ENCODE results near the gene CELA3B. TPM values are rescaled to one million over a fixed set of nuclear protein-coding genes. Genes with fewer than 3 reads are reported as not detected.

Gene CELA3B
- total and polyA plus RNA-seq, 2 donors from 2014 or later = not detected

DNA sequence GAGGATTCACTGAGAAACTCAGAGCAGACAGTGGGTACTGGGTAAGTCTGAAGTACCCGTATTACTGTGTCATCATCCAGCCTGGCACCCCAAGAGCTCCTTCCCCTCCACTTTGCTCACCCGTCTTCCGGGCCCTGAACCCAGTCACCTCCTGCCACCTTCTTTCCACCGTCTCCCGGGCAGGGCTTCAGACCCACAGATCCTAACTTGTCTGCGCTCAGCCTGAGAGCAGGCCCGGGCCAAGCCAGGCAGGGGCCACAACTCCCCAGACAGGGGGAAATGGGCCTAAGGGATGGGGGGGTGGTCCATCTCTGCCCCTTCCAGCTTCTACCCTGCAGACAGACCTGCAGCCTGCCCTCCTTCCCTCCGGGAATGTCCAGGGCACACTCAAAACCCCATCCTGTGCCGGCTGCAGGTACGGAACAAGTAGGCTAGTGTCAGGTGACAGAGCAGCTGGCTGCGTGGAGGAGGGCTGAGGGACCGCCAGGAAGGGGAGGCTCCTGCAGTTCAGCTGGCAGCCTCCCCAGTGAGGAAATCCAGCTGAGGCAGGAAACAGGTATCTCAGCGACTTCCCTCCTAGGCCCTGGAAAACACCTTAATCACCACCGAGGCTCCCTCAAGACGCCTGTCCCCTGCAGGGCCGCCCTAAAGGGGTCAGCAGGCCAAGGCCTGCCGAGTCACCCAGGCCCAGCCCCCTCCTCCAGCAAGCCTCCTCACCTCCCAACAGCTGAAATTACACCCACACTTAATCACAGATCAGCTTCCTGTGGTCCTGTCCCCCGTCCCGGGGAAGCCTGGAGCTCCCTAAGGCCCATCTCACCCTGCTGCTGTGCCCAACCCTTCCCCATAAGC is 43.2 kb upstream of the CELA3B start:
- Histone ChIP-seq H3K27me3 (ENCODE audit: control insufficient read depth, insufficient read depth, low read length) (no peaks in the 10 kb centered on the region), H3K4me3 (ENCODE audit: low read length in 3 of 3) (peak overlapping the region in 2 of 3 donors; percentile 11 to 51), H3K27ac (ENCODE audit: low read depth in 2 of 2, low read length in 2 of 2) (peak overlapping the region; percentile 56 to 62), H3K4me1 (ENCODE audit: control insufficient read depth in 2 of 3, insufficient read depth in 2 of 3, low read depth in 1 of 3, low read length in 3 of 3) (peaks cover 7 to 49% (median 20%) of the 10 kb centered on the region in 3 donors), H3K36me3 (ENCODE audit: control insufficient read depth in 2 of 3, insufficient read depth in 3 of 3, low read length in 3 of 3) (no peaks in the 10 kb centered on the region), H3K9ac (ENCODE audit: low read length in 3 of 3) (peak overlapping the region in 1 of 3 donors; percentile 34), H3K9me3 (ENCODE audit: control insufficient read depth in 2 of 3, insufficient read depth in 1 of 3, low read length in 3 of 3) (no peaks in the 10 kb centered on the region)
- FAIRE-seq = no peak
- DNase-seq = peak; percentile 73 to 92 (median 81)
- TF ChIP-seq, protein P1, sequence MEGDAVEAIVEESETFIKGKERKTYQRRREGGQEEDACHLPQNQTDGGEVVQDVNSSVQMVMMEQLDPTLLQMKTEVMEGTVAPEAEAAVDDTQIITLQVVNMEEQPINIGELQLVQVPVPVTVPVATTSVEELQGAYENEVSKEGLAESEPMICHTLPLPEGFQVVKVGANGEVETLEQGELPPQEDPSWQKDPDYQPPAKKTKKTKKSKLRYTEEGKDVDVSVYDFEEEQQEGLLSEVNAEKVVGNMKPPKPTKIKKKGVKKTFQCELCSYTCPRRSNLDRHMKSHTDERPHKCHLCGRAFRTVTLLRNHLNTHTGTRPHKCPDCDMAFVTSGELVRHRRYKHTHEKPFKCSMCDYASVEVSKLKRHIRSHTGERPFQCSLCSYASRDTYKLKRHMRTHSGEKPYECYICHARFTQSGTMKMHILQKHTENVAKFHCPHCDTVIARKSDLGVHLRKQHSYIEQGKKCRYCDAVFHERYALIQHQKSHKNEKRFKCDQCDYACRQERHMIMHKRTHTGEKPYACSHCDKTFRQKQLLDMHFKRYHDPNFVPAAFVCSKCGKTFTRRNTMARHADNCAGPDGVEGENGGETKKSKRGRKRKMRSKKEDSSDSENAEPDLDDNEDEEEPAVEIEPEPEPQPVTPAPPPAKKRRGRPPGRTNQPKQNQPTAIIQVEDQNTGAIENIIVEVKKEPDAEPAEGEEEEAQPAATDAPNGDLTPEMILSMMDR (IDR thresholded peaks at IDR 0.05; ENCODE audit: borderline replicate concordance, extremely low read depth, insufficient read depth) = no peak
- intact Hi-C loops (cut with DNase I) = no loop called here

DNA sequence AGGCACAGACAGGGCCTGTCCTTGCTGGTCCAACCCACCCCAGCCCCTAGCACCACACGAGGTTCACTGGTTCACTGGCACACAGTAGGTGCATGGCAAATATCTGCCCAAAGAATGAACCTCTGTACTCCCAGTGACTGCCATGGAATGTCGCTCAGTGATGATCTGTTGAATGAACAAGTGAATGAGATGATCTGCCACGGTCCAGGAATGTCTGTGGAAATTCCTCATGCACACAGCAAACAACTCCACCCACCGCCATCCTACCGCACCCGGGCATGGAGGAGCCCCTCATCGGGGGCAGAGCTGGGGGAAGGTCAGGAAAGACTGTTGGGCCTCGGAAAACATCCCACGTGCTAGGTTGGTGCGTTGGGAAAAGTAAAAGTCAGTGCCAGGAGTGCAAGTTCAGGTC is 41.4 kb upstream of the CELA3B start:
- peak overlapping the region; percentile 5 to 81 (median 72) for H3K4me3 ChIP-seq (ENCODE audit: low read length in 3 of 3)
- peak overlapping the region in 1 of 3 donors; percentile 83 for H3K9ac ChIP-seq (ENCODE audit: low read length in 3 of 3)
- no peaks in the 10 kb centered on the region for H3K27me3 ChIP-seq (ENCODE audit: control insufficient read depth, insufficient read depth, low read length)
- DNase-seq (peak in 1 of 5 donors; percentile 54), FAIRE-seq (no peak)
- H3K27ac ChIP-seq (ENCODE audit: low read depth in 2 of 2, low read length in 2 of 2) = peak overlapping the region in 1 of 2 donors; percentile 84
- TF ChIP-seq, protein P1 (IDR thresholded peaks at IDR 0.05; ENCODE audit: borderline replicate concordance, extremely low read depth, insufficient read depth) = no peak
- H3K36me3 ChIP-seq (ENCODE audit: control insufficient read depth in 2 of 3, insufficient read depth in 3 of 3, low read length in 3 of 3) = no peaks in the 10 kb centered on the region
- no peaks in the 10 kb centered on the region for H3K9me3 ChIP-seq (ENCODE audit: control insufficient read depth in 2 of 3, insufficient read depth in 1 of 3, low read length in 3 of 3)
- peaks cover 7 to 46% (median 23%) of the 10 kb centered on the region in 3 donors for H3K4me1 ChIP-seq (ENCODE audit: control insufficient read depth in 2 of 3, insufficient read depth in 2 of 3, low read depth in 1 of 3, low read length in 3 of 3)
- intact Hi-C loops (cut with DNase I) = no loop called here

DNA sequence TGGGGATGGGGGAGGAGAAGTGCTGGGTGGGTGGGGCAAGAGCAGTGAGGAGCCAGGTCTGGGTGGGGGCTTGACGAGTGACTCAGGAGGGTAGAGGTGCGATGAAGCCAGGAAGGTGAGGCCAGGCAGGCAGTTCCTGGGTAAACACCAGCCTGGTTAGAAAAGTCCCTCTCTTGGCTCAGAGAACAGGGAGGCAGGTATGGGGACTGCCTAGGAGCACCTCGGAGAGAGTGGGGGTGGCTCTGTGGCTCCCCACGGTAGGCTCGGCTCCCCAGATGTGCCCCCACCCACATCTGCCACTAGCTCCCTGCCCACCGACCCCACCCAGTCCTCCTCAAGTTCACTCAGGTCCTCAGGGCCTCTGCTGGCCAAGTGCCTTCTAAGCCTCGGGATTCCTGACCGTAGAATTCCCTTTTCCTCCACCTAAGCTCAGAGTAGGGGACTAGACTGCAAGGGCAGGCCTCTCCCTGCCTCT is 40.9 kb upstream of the CELA3B start:
- no peaks in the 10 kb centered on the region for H3K9me3 ChIP-seq (ENCODE audit: control insufficient read depth in 2 of 3, insufficient read depth in 1 of 3, low read length in 3 of 3)
- H3K27me3 ChIP-seq (ENCODE audit: control insufficient read depth, insufficient read depth, low read length) = no peaks in the 10 kb centered on the region
- H3K4me1 ChIP-seq (ENCODE audit: control insufficient read depth in 2 of 3, insufficient read depth in 2 of 3, low read depth in 1 of 3, low read length in 3 of 3) = peaks cover 7 to 45% (median 23%) of the 10 kb centered on the region in 3 donors
- peak overlapping the region; percentile 59 to 81 (median 72) for H3K4me3 ChIP-seq (ENCODE audit: low read length in 3 of 3)
- intact Hi-C loops (cut with DNase I) = no loop called here
- peak overlapping the region; percentile 19 to 84 for H3K27ac ChIP-seq (ENCODE audit: low read depth in 2 of 2, low read length in 2 of 2)
- peak overlapping the region; percentile 32 to 83 (median 74) for H3K9ac ChIP-seq (ENCODE audit: low read length in 3 of 3)
- H3K36me3 ChIP-seq (ENCODE audit: control insufficient read depth in 2 of 3, insufficient read depth in 3 of 3, low read length in 3 of 3) = no peaks in the 10 kb centered on the region
- FAIRE-seq (no peak), DNase-seq (peak in 2 of 5 donors; percentile 71 to 82)
- TF ChIP-seq, protein P1 (IDR thresholded peaks at IDR 0.05; ENCODE audit: borderline replicate concordance, extremely low read depth, insufficient read depth) = no peak

Measured in kidney (tissue), 14 donors.